Hepatocyte (in vitro differentiated cells): ENCODE results near the gene CAD. TPM values are rescaled to one million over a fixed set of nuclear protein-coding genes. Genes with fewer than 3 reads are reported as not detected.

ENCODE experiments used
- DNase-seq: peaks from one replicate; pipeline ENCODE4 v3.0.0-alpha.2; 2016; ENCODE audit warnings: low spot score
- H2AFZ ChIP-seq: fragments of 200-600 bp; sonication (generic); 2 replicates; pipeline ENCODE4 v1.6.0; 2016; ENCODE audit warnings: antibody characterized with exemption, mild to moderate bottlenecking
- H3K27ac ChIP-seq: fragments of 200-600 bp; sonication (generic); 2 replicates; pipeline ENCODE4 v1.5.1; 2016; ENCODE audit warnings: mild to moderate bottlenecking
- H3K27me3 ChIP-seq: fragments of 200-600 bp; sonication (generic); 2 replicates; pipeline ENCODE4 v1.6.1; 2016
- H3K36me3 ChIP-seq: fragments of 200-600 bp; sonication (generic); replicated peaks from 2 replicates; pipeline ENCODE4 v1.5.1; 2016; ENCODE audit warnings: low read depth; ENCODE audit not compliant: insufficient read depth
- H3K4me1 ChIP-seq: fragments of 200-600 bp; sonication (generic); 2 replicates; pipeline ENCODE4 v1.5.1; 2016; ENCODE audit warnings: mild to moderate bottlenecking, moderate library complexity; ENCODE audit not compliant: insufficient read depth
- H3K4me2 ChIP-seq: fragments of 200-600 bp; sonication (generic); 2 replicates; pipeline ENCODE4 v1.6.0; 2016
- H3K4me3 ChIP-seq: fragments of 200-600 bp; sonication (generic); 2 replicates; pipeline ENCODE4 v1.5.1; 2016; ENCODE audit warnings: mild to moderate bottlenecking
- H3K79me2 ChIP-seq: fragments of 200-600 bp; sonication (generic); 2 replicates; pipeline ENCODE4 v1.6.0; 2017; ENCODE audit warnings: mild to moderate bottlenecking
- H3K9me2 ChIP-seq: fragments of 200-600 bp; sonication (generic); replicated peaks from 2 replicates; pipeline ENCODE4 v1.6.0; 2017; ENCODE audit warnings: mild to moderate bottlenecking; ENCODE audit not compliant: insufficient read depth
- H3K9me3 ChIP-seq: fragments of 200-600 bp; sonication (generic); 2 replicates; pipeline ENCODE4 v1.5.1; 2016; ENCODE audit warnings: low read depth, mild to moderate bottlenecking
- H4K20me1 ChIP-seq: fragments of 200-600 bp; sonication (generic); 2 replicates; pipeline ENCODE4 v1.6.0; 2016; ENCODE audit warnings: mild to moderate bottlenecking; ENCODE audit not compliant: insufficient read depth, poor library complexity, severe bottlenecking
- CTCF ChIP-seq: fragments of 200-600 bp; sonication (generic); IDR thresholded peaks from 2 replicates; pipeline ENCODE4 v1.5.1; 2016; ENCODE audit warnings: antibody characterized with exemption, mild to moderate bottlenecking; ENCODE audit not compliant: poor library complexity
- EZH2 ChIP-seq: fragments of 200-600 bp; sonication (generic); IDR thresholded peaks from 2 replicates; pipeline ENCODE4 v1.6.1; 2016; ENCODE audit warnings: antibody characterized with exemption, mild to moderate bottlenecking, borderline replicate concordance
- EZH2phosphoT487 ChIP-seq: fragments of 200-600 bp; sonication (generic); IDR thresholded peaks from one replicate; pipeline ENCODE4 v1.6.1; 2018; ENCODE audit warnings: antibody characterized with exemption, mild to moderate bottlenecking, low read depth, moderate library complexity; ENCODE audit not compliant: unreplicated experiment, severe bottlenecking
- WGBS: methylation state at CpG from one replicate; pipeline ENCODE4 v1.1.6; 2016; ENCODE audit warnings: low lambda C conversion rate; ENCODE audit errors: missing lambda C conversion rate; 5-methylcytosine and 5-hydroxymethylcytosine counted together
- polyA plus RNA-seq: library from polyadenylated mRNA; unstranded; fragments of >200 nt; fragmentation: Nextera tagmentation; extraction: Ambion mirVana; gene quantifications from 2 replicates; pipeline ENCODE4 v1.2.1, GENCODE V29; 2016
- total RNA-seq: library from RNA; depleted of rRNA; stranded (reverse); fragments of >200 nt; gene quantifications from 2 replicates; pipeline ENCODE4 v1.2.3, GENCODE V29; 2014

CAD gene
- total and polyA plus RNA-seq, 2 experiments from 2014 or later: 16.6 to 20.7 TPM

DNA sequence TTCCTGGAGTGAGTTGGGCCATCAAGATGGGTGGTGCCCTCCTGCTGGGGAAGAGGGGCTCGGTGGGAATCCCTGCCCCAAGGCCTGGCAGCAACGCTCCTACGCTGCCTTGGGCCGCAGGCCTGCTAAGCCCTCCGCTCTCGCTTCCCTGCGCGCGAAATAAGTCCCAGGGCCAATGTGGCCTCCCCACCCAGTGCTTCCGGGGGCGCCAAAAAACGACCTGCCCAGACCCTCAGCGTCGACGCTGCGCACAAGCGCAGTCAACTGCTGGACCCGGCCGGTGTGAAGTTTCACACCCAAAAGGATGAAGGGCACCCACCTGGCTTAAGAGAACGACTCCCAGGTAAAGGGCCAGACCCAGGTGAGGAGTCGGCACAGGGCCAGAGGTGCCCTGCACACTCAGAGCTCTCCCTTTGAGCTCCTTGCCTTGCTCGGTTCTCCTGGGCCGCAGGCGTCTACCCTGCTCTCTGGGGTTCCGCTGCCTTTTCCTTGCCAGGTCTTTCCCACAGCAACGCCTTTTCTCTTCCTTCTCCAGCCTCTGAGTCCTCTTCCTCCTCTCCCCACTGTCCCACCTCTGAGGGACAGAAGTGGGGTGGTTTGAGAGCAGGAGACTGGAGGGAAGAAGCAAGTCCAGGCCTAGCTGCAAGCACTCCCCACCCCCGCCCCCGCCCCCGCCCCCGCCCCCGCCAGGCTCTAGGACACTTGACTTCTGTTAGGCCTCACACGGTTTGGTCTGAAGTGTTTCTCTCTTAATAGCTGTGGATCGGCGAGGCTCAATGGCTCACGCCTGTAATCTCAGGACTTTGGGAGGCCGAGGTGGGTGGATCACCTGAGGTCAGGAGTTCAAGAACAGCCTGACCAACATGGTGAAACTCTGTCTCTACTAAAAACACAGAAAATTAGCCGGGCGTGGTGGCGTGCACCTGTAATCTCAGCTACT, 58.3 kb downstream of the CAD start, which contains the start of gene DNAJC5G:
Gene DNAJC5G, plus strand, starts transcription at position 223 of the 940 bp plus-strand sequence. CDS start 1,296 bp downstream, outside the sequence.
- Histone ChIP-seq H3K27ac (no peak within 1 kb of the TSS), H3K4me1 (no peaks in the 10 kb centered on the region), H2AFZ (no peak within 1 kb of the TSS), H3K79me2 (no peaks in the 10 kb centered on the region), H3K9me2 (no peaks in the 10 kb centered on the region), H4K20me1 (no peaks in the 10 kb centered on the region), H3K36me3 (no peaks in the 10 kb centered on the region), H3K9me3 (no peaks in the 10 kb centered on the region), H3K27me3 (peaks cover 15% of the 10 kb centered on the region), H3K4me3 (no peak within 1 kb of the TSS), H3K4me2 (no peak within 1 kb of the TSS)
- DNase-seq: no peak
- WGBS: 85% methylated on average over 35 of the region's 39 CpGs
- no peak for TF ChIP-seq EZH2
- TF ChIP-seq EZH2phosphoT487: no peak
- no peak for TF ChIP-seq CTCF

GRCh38 chr2:27278010-27278409, 60.8 kb downstream of the CAD start:
- no peak for TF ChIP-seq EZH2phosphoT487
- TF ChIP-seq CTCF: no peak
- TF ChIP-seq EZH2: no peak
- H3K27ac ChIP-seq: no peak overlapping the region
- no peak overlapping the region for H3K4me3 ChIP-seq
- no peaks in the 10 kb centered on the region for H4K20me1 ChIP-seq
- H2AFZ ChIP-seq: no peak overlapping the region
- H3K9me2 ChIP-seq: no peaks in the 10 kb centered on the region
- H3K36me3 ChIP-seq: no peaks in the 10 kb centered on the region
- no peaks in the 10 kb centered on the region for H3K9me3 ChIP-seq
- WGBS: 97% methylated on average over 1 of the region's 1 CpG
- H3K27me3 ChIP-seq: peaks cover 17% of the 10 kb centered on the region
- H3K4me1 ChIP-seq: no peaks in the 10 kb centered on the region
- no peaks in the 10 kb centered on the region for H3K79me2 ChIP-seq
- no peak overlapping the region for H3K4me2 ChIP-seq
- no peak for DNase-seq

- Histone ChIP-seq H3K27ac (no peak overlapping the region), H3K4me2 (no peak overlapping the region), H3K4me3 (no peak overlapping the region), H3K9me2 (no peaks in the 10 kb centered on the region), H4K20me1 (no peaks in the 10 kb centered on the region), H3K36me3 (no peaks in the 10 kb centered on the region), H3K4me1 (no peaks in the 10 kb centered on the region), H3K9me3 (no peaks in the 10 kb centered on the region), H2AFZ (no peak overlapping the region), H3K79me2 (no peaks in the 10 kb centered on the region), H3K27me3 (peaks cover 17% of the 10 kb centered on the region)
- WGBS: 78% methylated on average over 3 of the region's 3 CpGs
- DNase-seq: no peak
- TF ChIP-seq EZH2phosphoT487: no peak
- no peak for TF ChIP-seq CTCF
- TF ChIP-seq EZH2: no peak
Observed at GRCh38 chr2:27280826-27281225, 63.7 kb downstream of the CAD start.
